Thymus (tissue), 14 donors: Measurements from ENCODE around the gene MARVELD2. TPM values are rescaled to one million over a fixed set of nuclear protein-coding genes. Genes with fewer than 3 reads are reported as not detected.
"Not testable (repeated sequence)": the region's sequence is repeated elsewhere in the genome, so short reads cannot be mapped to it uniquely, and the experiment has no call there.

Experiments used
- DNase-seq, 9 donors: peaks; one replicate each; pipeline ENCODE4 v3.0.0-alpha.2; 2013; ENCODE audit warnings: low spot score in 9 of 9, low read depth in 6 of 9, missing footprints in 1 of 9
- H3K27ac ChIP-seq, 2 donors: one replicate each; pipeline ENCODE4 v1.5.1; 2013; ENCODE audit warnings: control low read depth in 1 of 2, low read depth in 1 of 2, low read length in 1 of 2, mild to moderate bottlenecking in 1 of 2, moderate library complexity in 1 of 2
- H3K27me3 ChIP-seq, 2 donors: one replicate each; pipeline ENCODE4 v1.5.1; 2013; ENCODE audit warnings: low read length in 1 of 2; ENCODE audit not compliant: control insufficient read depth in 2 of 2, insufficient read depth in 1 of 2
- H3K36me3 ChIP-seq, 2 donors: one replicate each; pipeline ENCODE4 v1.5.1; 2013; ENCODE audit warnings: low read length in 1 of 2, mild to moderate bottlenecking in 1 of 2, moderate library complexity in 1 of 2; ENCODE audit not compliant: control insufficient read depth in 2 of 2, insufficient read depth in 2 of 2
- H3K4me1 ChIP-seq, 2 donors: one replicate each; pipeline ENCODE4 v1.5.1; 2013; ENCODE audit warnings: low read length in 2 of 2; ENCODE audit not compliant: control insufficient read depth in 2 of 2, insufficient read depth in 2 of 2
- H3K4me3 ChIP-seq, 2 donors: one replicate each; pipeline ENCODE4 v1.5.1; 2013; ENCODE audit warnings: low read length in 2 of 2, control low read depth in 1 of 2, mild to moderate bottlenecking in 1 of 2
- H3K9me3 ChIP-seq, 2 donors: one replicate each; pipeline ENCODE4 v1.5.1; 2013; ENCODE audit warnings: low read length in 1 of 2, mild to moderate bottlenecking in 1 of 2; ENCODE audit not compliant: control insufficient read depth in 2 of 2, insufficient read depth in 1 of 2
- WGBS: extraction: QIAGEN DNeasy Blood & Tissue Kit; methylation state at CpG from one replicate; pipeline ENCODE4 v1.1.7; 2013; 5-methylcytosine and 5-hydroxymethylcytosine counted together
- long read RNA-seq, 10 donors: transcript quantifications; one replicate each; lab custom pipeline, GENCODE V29; 2026
- polyA plus RNA-seq: library from polyadenylated mRNA; stranded (reverse); fragments of 200-250 nt; gene quantifications from one replicate; pipeline ENCODE4 v1.2.3, GENCODE V29; 2013
- total RNA-seq: library from RNA; stranded (reverse); fragments of 120-200 nt; gene quantifications from one replicate; pipeline ENCODE4 v1.2.4, GENCODE V29; 2013
- donor health status: healthy.

Gene MARVELD2
- 3.5 TPM for total RNA-seq
- polyA plus RNA-seq: 2.8 TPM
- long read RNA-seq, donor 1: 0 reads
- long read RNA-seq, donor 2: 0 reads
- long read RNA-seq, donor 3: 0 reads
- long read RNA-seq, donor 4: 0 reads
- long read RNA-seq, donor 5: 0 reads
- long read RNA-seq, donor 6: 0 reads
- long read RNA-seq, donor 7, full-length matches to known transcripts: 1 of 1 reads
- long read RNA-seq, donor 7, partial matches to known transcripts: 0 of 1 reads
- long read RNA-seq, donor 7, other reads (novel, unspliced or antisense): 0 of 1 reads
- long read RNA-seq, donor 8: 0 reads
- long read RNA-seq, donor 9: 0 reads
- long read RNA-seq, donor 10: 0 reads

GRCh38 chr5:69414885-69415583 lies at the start of gene MARVELD2:
TSS of gene MARVELD2 (plus strand) at chr5:69415116. CDS start at chr5:69419386, 4,270 bp downstream.
- Histone ChIP-seq H3K9me3 (no peaks in the 10 kb centered on the region), H3K4me3 (peak within 1 kb of the TSS; percentile 21 to 59), H3K4me1 (peaks cover 4 to 6% of the 10 kb centered on the region in 2 donors), H3K36me3 (peaks cover 4% of the 10 kb centered on the region in 2 donors), H3K27ac (peak within 1 kb of the TSS in 1 of 2 donors; percentile 25), H3K27me3 (peaks cover 0 to 13% of the 10 kb centered on the region in 2 donors)
- peak in 4 of 9 donors; percentile 5 to 31 (median 14) for DNase-seq
- whole genome bisulfite sequencing: 10% methylated on average over 78 of the region's 78 CpGs

- Histone ChIP-seq H3K4me3 (peak overlapping the region in 1 of 2 donors; percentile 95), H3K36me3 (peaks cover 5 to 38% of the 10 kb centered on the region in 2 donors), H3K4me1 (peaks cover 6 to 10% of the 10 kb centered on the region in 2 donors), H3K27ac (no peak overlapping the region), H3K27me3 (no peaks in the 10 kb centered on the region), H3K9me3 (no peaks in the 10 kb centered on the region)
- DNase-seq: no peak
- 96% methylated on average over 11 of the region's 11 CpGs for WGBS
Observed at GRCh38 chr5:69367697-69368279, 47.1 kb upstream of the MARVELD2 start.

- H3K27me3 ChIP-seq: no peaks in the 10 kb centered on the region
- no peaks in the 10 kb centered on the region for H3K9me3 ChIP-seq
- H3K36me3 ChIP-seq: peaks cover 3 to 34% of the 10 kb centered on the region in 2 donors
- H3K27ac ChIP-seq: peak overlapping the region; percentile 96 to 99
- peak overlapping the region; percentile 95 to 98 for H3K4me3 ChIP-seq
- peaks cover 6 to 10% of the 10 kb centered on the region in 2 donors for H3K4me1 ChIP-seq
- peak; percentile 42 to 87 (median 59) for DNase-seq
- 3% methylated on average over 39 of the region's 39 CpGs for WGBS
Observed at GRCh38 chr5:69368458-69369339, 46.2 kb upstream of the MARVELD2 start.

- WGBS: under 1% methylated on average over 66 of the region's 66 CpGs
- H3K27ac ChIP-seq: peak within 1 kb of the TSS; percentile 96 to 99
Observed at GRCh38 chr5:69369340-69370121, 45.4 kb upstream of the MARVELD2 start, which contains the start of the genes AK6, RAD17 and TAF9. TSS of gene AK6 (minus strand) at chr5:69369520. CDS start at chr5:69369490, 30 bp downstream. TSS of gene RAD17 (plus strand) at chr5:69369818. CDS start at chr5:69372209, 2,391 bp downstream. TSS of gene TAF9 (minus strand) at chr5:69369520. CDS start at chr5:69365737, 3,783 bp downstream.

GRCh38 chr5:69370335-69370734 lies 44.6 kb upstream of the MARVELD2 start:
- H3K9me3 ChIP-seq, DNase-seq, H3K27ac ChIP-seq, H3K27me3 ChIP-seq: not testable (repeated sequence)
- H3K4me1 ChIP-seq: peaks cover 6 to 10% of the 10 kb centered on the region in 2 donors
- WGBS: 5% methylated on average over 16 of the region's 16 CpGs
- H3K4me3 ChIP-seq: peak overlapping the region; percentile 95 to 98
- H3K36me3 ChIP-seq: peaks cover 3 to 29% of the 10 kb centered on the region in 2 donors

More at GRCh38 chr5:69369340-69370121, 45.4 kb upstream of the MARVELD2 start, which contains the start of the genes AK6, RAD17 and TAF9:
- peak within 1 kb of the TSS; percentile 95 to 98 for H3K4me3 ChIP-seq
- H3K4me1 ChIP-seq: peaks cover 6 to 10% of the 10 kb centered on the region in 2 donors
- H3K9me3 ChIP-seq: no peaks in the 10 kb centered on the region
- H3K36me3 ChIP-seq: peaks cover 3 to 28% of the 10 kb centered on the region in 2 donors
- no peaks in the 10 kb centered on the region for H3K27me3 ChIP-seq
- DNase-seq: peak; percentile 86 to 97 (median 92)

- H3K9me3 ChIP-seq: no peaks in the 10 kb centered on the region
- 97% methylated on average over 5 of the region's 5 CpGs for WGBS
Observed at GRCh38 chr5:69372394-69372793, 42.5 kb upstream of the MARVELD2 start.

GRCh38 chr5:69374911-69375446 lies 39.9 kb upstream of the MARVELD2 start:
- peaks cover 4 to 21% of the 10 kb centered on the region in 2 donors for H3K36me3 ChIP-seq
- DNase-seq: no peak
- H3K9me3 ChIP-seq: no peaks in the 10 kb centered on the region

More at GRCh38 chr5:69372394-69372793, 42.5 kb upstream of the MARVELD2 start:
- Histone ChIP-seq H3K4me1 (peaks cover 6 to 10% of the 10 kb centered on the region in 2 donors), H3K4me3 (no peak overlapping the region), H3K27ac (no peak overlapping the region), H3K36me3 (peaks cover 4 to 23% of the 10 kb centered on the region in 2 donors), H3K27me3 (no peaks in the 10 kb centered on the region)
- no peak for DNase-seq

More at GRCh38 chr5:69374911-69375446, 39.9 kb upstream of the MARVELD2 start:
- Histone ChIP-seq H3K27ac (no peak overlapping the region), H3K27me3 (no peaks in the 10 kb centered on the region), H3K4me3 (no peak overlapping the region), H3K4me1 (peaks cover 0 to 4% of the 10 kb centered on the region in 2 donors)
- WGBS: 96% methylated on average over 4 of the region's 4 CpGs
